Stimulated activated CD8-positive, alpha-beta memory T cell treated with anti-CD3 and anti-CD28 coated beads, Interleukin-7, amount 100 ng/mL, for 4 hours (primary cell): Measurements from ENCODE around the gene TOP3A.

Experiments used
- DNase-seq, 2 donors: peaks; one replicate each; pipeline ENCODE4 v3.0.0-alpha.2; 2020; ENCODE audit warnings: low read depth in 2 of 2

TOP3A gene

DNA sequence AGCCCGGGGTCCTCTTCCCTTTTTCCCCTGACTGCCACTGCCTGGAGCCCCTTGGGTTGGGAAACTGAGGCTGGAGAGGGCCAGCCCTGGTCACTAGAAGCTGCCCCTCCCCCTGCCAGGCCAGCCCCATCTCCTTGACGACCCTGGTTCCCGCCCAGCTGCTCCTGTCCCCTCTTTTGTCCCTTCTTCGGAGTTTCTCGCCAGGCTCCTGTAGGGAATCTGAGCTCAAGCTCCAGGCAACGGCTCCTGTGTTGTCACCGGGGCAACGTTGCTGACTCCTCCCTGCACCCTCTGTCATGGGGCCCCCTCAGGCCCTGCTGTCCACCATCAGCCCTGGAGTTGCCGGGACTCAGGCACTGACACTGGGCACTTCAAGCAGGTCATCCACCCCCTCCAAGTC, 83.6 kb downstream of the TOP3A start:
- DNase-seq, result no peak

DNA sequence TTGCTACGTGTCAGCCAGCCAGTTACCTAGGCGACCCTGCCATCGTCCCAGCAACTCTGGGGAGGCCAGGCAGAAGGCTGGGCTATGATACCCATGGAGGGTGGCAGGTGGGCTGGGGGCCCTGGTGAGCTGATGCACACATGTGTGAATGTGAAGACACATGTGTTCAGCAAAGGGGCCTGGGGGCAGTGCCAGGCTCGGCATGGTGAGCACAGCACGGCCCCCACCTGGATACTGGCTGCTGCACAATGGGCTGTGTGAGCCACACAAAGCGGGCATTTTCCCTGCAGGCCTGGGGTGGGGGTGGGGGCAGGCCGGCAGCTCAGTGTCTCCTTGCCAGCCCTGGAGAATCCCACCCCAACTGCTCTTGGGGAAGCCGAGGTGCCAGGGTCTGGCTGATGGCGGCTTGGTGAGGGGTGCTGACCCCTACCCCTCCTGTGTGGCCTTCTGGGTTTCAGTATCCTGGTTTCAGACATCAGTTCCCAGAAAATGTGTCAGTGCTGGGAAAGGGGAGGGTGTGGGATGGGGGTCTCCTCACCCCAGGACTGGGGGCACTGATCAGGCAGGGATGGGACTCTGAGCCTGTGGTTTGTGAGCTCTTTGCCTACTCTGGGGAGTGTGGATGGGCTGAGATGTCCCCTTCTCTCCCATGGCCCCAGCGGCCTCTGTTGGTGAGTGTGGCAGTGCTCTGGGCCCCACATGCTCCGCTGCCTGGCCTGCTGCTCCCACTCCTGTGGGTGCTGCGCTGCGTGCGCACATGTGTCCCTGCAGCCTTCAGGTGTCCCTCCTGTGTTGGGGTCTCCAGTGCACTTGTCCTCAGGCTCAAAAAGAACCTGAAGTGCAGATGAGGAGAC, 84.3 kb downstream of the TOP3A start:
- DNase-seq, result no peak

DNA sequence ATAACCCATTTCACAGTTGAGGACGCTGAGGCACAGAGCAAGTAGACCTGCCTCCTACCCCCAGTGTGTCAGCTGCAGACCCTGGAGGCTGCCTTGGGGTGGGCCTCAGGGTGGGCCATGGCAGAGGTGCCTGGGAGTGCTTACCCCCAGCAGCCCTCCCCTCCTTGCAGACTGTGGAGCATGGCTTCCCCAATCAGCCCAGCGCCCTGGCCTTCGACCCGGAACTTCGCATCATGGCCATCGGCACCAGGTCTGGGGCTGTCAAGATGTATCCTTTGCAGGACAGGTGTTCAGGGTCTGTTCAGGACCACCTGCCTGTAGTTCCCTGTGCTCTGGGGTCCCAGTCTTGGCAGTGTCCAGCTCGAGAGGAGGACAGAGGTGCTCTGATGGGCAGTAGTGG, 85.0 kb downstream of the TOP3A start:
- DNase-seq, result no peak

DNA sequence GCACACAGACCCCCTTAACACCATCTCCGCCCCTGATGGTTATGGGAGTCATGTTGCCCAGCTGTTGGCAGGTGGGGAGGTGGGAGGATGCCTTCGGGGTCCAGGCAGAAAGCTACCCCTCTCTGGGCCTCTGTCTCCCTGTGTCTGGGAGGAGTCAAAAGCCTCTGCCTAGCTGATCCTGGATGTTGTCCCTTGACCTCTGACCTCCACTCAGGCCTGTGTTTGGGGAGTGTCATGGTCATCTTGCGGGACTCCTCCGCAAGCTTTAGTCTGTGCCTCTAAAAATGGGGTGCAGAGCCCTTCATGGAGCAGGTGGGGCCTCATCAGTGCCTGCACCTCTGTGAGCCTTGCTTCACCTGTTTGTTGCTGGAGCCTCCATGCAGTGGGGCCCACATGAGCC, 85.5 kb downstream of the TOP3A start:
- DNase-seq, result no peak

DNA sequence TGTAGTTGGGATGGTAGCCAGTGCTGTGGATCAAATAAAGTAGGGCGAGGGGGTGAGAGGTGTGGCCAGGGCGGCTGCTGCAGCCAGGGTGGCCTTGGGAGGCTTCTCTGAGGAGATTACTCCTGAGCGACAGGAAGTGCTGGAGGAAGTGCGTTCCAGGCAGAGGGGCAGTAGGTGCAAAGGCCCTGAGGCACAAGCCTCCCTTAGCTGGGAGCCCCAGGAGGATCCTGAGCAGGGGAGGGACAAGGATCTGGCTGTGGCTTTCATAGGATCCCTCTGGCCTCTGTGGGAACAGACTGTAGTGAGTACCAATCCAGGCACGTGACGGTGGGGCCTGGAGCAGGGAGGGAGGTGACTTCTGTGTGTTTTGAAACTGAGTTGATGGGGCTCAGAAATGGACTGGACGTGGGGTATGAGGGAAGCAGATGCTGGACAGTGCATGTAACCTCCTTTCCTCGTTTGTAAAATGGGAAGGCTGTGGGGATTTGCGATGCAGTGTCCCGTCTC, 86.6 kb downstream of the TOP3A start:
- DNase-seq, result no peak

DNA sequence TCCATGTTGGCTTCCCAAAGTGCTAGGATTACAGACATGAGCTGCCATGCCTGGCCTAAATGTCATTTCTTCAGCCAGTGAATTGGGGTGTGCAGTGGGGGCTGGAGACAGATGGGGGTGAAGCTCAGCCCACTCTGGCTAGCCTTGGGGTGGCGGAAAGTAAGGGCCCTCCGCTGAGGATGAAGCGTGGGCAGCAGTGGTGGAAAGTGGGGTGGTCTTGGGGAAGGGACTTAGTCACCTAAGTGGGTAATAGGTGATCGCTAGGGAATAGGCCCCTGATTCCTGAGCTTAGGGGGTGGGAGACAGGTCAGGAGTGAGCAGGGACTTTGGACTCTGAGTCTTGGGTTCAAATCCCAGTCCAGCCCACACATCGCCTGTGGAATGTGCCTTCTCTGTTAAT, 87.2 kb downstream of the TOP3A start:
- no peak for DNase-seq

DNA sequence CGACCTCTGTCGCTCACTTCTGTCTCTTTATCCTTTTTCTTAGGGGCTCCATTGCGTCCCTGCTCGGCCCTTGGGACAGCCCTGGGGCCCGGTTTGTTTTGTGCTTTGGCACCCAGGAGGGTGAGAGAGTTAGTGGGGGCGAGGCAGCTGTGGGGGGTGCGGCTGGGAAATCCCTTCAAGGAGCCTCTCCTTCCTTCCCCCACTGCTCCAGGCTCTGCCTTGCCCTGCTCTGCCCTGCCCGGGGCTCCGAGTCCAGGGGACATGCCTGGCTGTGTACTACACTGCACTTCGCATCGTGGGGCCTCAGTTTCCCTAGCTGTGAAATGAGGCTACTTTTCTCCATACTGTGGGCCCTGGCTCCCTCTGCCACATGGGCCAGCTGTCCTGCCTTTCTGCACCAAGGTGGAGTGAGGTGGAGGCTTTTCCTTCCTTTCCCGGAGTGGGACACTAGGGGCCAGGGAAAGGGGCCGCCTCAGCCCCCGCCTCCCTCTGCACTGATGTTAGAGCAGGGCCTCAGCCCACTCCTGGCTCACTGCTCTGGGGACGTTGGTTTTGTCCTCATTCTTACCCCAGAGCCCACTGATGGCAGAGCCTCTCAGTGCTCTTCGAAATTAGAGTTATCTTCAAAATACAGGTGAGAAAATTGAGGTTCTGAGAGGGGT, 88.4 kb downstream of the TOP3A start:
- no peak for DNase-seq

DNA sequence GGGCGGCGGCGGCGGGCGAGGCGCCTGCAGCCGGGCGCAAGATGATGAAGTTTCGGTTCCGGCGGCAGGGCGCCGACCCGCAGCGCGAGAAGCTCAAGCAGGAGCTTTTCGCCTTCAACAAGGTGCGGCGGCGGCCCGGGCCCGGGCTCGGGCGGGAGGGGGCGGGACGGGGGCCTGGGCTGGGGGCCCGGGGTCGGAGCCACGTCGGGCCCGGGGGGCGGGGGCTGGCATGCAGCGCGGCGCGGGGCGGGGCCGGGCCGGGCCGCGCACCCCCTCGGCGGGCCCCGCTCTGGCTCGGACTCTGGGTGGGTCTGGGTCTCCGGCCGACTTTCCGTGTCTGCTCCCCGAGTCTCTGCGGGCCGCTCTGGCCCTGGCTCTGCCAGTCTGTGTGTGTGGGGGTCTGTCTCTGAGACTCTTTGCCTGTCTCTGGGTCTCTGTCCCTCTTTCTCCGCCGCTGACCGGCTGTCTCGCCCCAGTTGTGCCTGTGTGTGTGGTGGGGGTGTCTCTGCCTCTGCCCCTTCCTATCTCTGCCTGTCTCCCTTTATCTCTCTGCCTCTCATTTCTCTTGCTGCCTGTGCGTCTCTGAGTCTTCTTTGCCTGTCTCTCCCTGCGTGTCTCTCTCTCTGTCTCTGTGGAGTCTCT, 89.0 kb downstream of the TOP3A start:
- no peak for DNase-seq

DNA sequence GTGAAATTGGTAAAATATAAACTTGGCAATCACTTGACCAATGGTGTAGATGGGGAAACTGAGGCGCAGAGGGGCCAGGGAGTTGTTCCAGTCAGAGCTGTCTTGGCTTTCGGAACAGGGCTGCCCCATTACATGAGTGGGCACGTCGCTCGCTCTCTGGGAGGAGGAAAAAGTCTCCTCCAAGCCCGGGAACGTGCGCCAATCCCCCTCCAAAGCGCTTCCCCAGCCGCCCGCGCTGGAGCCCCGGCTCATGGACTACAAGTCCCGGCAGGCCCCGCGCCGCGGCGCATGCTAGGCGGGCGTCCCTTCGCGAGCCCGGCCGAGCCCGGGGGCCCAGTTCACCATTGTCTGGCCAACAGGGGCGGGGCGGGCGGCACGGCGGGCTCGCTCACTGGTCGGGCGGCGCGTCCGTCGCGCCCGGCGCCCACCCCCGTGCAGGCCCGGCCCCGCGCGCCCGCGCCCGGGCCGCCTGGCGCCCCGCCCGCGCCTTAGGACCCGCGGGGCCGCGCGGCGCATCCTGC, 89.6 kb downstream of the TOP3A start, which contains the start of gene LLGL1:
LLGL1 (plus strand) TSS at position 515 of the 521 bp plus-strand sequence. CDS start 48 bp downstream, outside the sequence.
- peak; percentile 84 to 96 for DNase-seq

DNA sequence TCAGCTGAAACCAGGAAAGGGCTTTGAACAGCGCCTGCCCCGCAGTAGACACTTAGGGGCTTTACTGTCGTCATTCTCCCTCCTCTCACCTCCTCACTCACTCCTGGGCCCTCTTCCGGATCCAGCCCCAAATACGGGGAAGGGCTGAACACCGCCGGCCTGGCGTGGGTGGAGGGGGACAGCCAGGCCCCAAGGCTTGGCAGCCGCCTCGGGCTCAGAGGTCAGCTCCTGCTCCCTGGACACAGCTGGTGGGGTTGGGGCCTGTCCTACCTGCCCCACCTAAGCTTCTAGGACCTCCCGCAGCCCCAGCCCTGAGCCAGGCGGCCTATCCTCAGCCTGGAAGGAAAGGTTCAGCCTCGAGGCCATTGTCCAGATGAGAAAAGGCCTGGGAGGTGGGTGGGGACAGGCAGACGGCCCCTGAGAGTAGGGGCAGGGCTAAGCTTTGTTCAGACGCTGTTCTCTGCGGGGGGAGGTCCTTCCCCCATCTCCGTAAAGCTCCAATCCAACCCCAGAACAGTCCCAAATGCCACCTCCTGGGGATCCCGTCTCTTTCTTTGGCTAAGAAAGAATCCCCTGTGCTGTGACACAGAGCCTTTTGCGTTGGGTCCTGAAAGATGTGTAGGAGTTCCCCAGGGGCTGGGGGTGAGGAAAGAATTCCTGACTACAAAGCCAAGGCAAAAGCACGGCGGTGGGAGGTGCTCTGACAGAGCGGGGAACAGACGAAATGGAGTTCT, 90.2 kb downstream of the TOP3A start:
- no peak for DNase-seq

DNA sequence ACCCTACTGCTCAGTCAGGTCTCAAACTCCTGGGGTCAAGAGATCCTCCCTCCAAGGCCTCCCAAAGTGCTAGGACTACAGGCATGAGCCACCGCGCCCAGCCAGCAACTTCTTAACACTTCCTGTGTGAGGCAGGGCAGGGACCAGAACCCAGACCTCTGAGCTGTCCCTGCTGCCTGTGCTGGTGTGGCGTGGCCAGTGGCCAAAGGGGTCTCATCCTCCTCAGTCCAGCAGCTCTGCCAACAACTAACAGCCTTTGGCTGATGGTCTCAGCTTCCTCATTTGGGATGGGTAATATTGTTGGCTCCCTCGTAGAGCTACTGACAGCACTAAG, 90.8 kb downstream of the TOP3A start:
- no peak for DNase-seq
